GM18526 (cell line): ENCODE results near the gene DTWD1.

Experiments used
- POLR2A ChIP-seq: IDR thresholded peaks from 3 replicates; pipeline ENCODE4 v1.6.1; 2011; ENCODE audit not compliant: insufficient read length; ENCODE audit errors: extremely low read depth

The DTWD1 gene

GRCh38 chr15:49628379-49628778 is 7.5 kb downstream of the DTWD1 start:
- no peak for TF ChIP-seq POLR2A

- no peak for TF ChIP-seq POLR2A
Observed at GRCh38 chr15:49637857-49638256, 17.0 kb downstream of the DTWD1 start.

- TF ChIP-seq POLR2A, result no peak
Observed at GRCh38 chr15:49644364-49644794, 23.5 kb downstream of the DTWD1 start.

GRCh38 chr15:49645277-49645676 is 24.4 kb downstream of the DTWD1 start:
- no peak for TF ChIP-seq POLR2A

- no peak for TF ChIP-seq POLR2A
Observed at GRCh38 chr15:49645941-49646340, 25.1 kb downstream of the DTWD1 start.

GRCh38 chr15:49646891-49647290 is 26.0 kb downstream of the DTWD1 start:
- TF ChIP-seq POLR2A, result no peak

- TF ChIP-seq POLR2A, result no peak
Observed at GRCh38 chr15:49649987-49650386, 29.1 kb downstream of the DTWD1 start.

GRCh38 chr15:49650676-49651075 is 29.8 kb downstream of the DTWD1 start:
- no peak for TF ChIP-seq POLR2A

GRCh38 chr15:49652922-49653321 is 32.1 kb downstream of the DTWD1 start:
- TF ChIP-seq POLR2A, result no peak

- TF ChIP-seq POLR2A, result no peak
Observed at GRCh38 chr15:49656734-49657133, 35.9 kb downstream of the DTWD1 start.

- TF ChIP-seq POLR2A, result no peak
Observed at GRCh38 chr15:49664716-49665115, 43.9 kb downstream of the DTWD1 start.

- TF ChIP-seq POLR2A, result no peak
Observed at GRCh38 chr15:49669288-49669687, 48.4 kb downstream of the DTWD1 start.

- no peak for TF ChIP-seq POLR2A
Observed at GRCh38 chr15:49673861-49674260, 53.0 kb downstream of the DTWD1 start.

- TF ChIP-seq POLR2A, result no peak
Observed at GRCh38 chr15:49674370-49674769, 53.5 kb downstream of the DTWD1 start.

GRCh38 chr15:49675041-49675440 is 54.2 kb downstream of the DTWD1 start:
- no peak for TF ChIP-seq POLR2A

GRCh38 chr15:49678655-49679054 is 57.8 kb downstream of the DTWD1 start:
- TF ChIP-seq POLR2A, result no peak

GRCh38 chr15:49686599-49686998 is 65.8 kb downstream of the DTWD1 start:
- no peak for TF ChIP-seq POLR2A
